ENCODE data around the gene RAB31.

Gene RAB31

GRCh38 chr18:9694174-9694573 is 13.9 kb upstream of the RAB31 start:
- no peak for DNase-seq (ENCODE audit: insufficient read length, low spot score)
- TF ChIP-seq CTCF (IDR thresholded peaks at IDR 0.05; ENCODE audit: insufficient read depth, missing control alignments) = no peak
- FAIRE-seq = no peak

GRCh38 chr18:9694952-9695495 is 13.1 kb upstream of the RAB31 start:
- FAIRE-seq (no peak), DNase-seq (ENCODE audit: insufficient read length, low spot score) (no peak)
- TF ChIP-seq CTCF (IDR thresholded peaks at IDR 0.05; ENCODE audit: insufficient read depth, missing control alignments) = no peak

DNA sequence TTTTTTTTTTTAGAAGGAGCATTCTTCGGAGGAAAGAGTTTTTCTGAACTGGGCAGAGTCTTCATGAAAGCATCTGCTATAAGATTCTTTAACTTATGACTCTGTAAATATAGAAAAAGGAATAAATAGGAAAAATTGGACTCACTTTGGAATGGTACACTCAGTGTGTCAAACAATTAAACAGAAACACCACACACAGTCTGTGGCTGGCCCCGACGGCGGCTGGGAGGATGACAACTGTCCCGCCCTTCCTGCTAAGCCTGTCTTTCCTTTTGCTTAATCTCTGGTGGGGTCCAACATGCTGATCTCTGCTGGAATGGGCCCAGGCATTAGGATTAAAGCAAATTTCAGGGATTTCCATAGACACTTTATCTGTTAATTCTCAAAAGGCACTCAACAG is 12.5 kb upstream of the RAB31 start:
- TF ChIP-seq CTCF (IDR thresholded peaks at IDR 0.05; ENCODE audit: insufficient read depth, missing control alignments) = no peak
- DNase-seq (ENCODE audit: insufficient read length, low spot score) (no peak), FAIRE-seq (no peak)

GRCh38 chr18:9696112-9696511 is 12.0 kb upstream of the RAB31 start:
- TF ChIP-seq CTCF (IDR thresholded peaks at IDR 0.05; ENCODE audit: insufficient read depth, missing control alignments) = no peak
- FAIRE-seq (no peak), DNase-seq (ENCODE audit: insufficient read length, low spot score) (no peak)

GRCh38 chr18:9696701-9697100 is 11.4 kb upstream of the RAB31 start:
- FAIRE-seq (no peak), DNase-seq (ENCODE audit: insufficient read length, low spot score) (no peak)
- no peak for TF ChIP-seq CTCF (IDR thresholded peaks at IDR 0.05; ENCODE audit: insufficient read depth, missing control alignments)

- DNase-seq (ENCODE audit: insufficient read length, low spot score) = no peak
- no peak for TF ChIP-seq CTCF (IDR thresholded peaks at IDR 0.05; ENCODE audit: insufficient read depth, missing control alignments)
- FAIRE-seq = no peak
Measured at GRCh38 chr18:9697121-9697520, 11.0 kb upstream of the RAB31 start.

DNA sequence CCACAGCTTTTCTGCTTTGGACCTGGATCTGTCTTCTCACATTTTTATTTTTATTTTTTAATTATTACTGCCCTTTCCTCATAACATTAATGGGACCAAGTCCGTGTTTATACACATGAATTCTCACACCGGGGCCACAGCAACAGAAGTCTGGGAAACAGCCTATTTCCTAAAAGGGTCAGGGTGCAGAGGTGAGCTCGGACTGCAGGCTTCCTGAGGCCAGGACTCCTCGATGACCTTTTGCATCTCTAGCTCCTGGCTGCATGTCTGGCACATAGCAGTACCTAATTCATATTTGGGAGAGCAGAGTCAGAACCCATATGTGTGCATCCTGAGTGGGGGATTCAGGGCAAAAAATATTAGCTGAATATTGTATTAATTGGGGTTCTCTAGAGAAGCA is 9.6 kb upstream of the RAB31 start:
- TF ChIP-seq CTCF (IDR thresholded peaks at IDR 0.05; ENCODE audit: insufficient read depth, missing control alignments) = no peak
- no peak for DNase-seq (ENCODE audit: insufficient read length, low spot score)
- FAIRE-seq = no peak
